HG02884 (cell line): Measurements from ENCODE around the gene AKAP14.
"Not testable (repeated sequence)": the region's sequence is repeated elsewhere in the genome, so short reads cannot be mapped to it uniquely, and the experiment has no call there.

Source experiments
- ATAC-seq: cut with Tn5 transposase; IDR thresholded peaks from one replicate; pipeline ENCODE4 v1.9.1; 2021; ENCODE audit warnings: mild to moderate bottlenecking, moderate library complexity; ENCODE audit not compliant: unreplicated experiment

Gene AKAP14

GRCh38 chrX:119895843-119896326 is at the start of gene AKAP14:
Gene AKAP14 (plus strand): TSS chrX:119895893. CDS start chrX:119903224, 7,331 bp downstream.
- no peak for ATAC-seq

DNA sequence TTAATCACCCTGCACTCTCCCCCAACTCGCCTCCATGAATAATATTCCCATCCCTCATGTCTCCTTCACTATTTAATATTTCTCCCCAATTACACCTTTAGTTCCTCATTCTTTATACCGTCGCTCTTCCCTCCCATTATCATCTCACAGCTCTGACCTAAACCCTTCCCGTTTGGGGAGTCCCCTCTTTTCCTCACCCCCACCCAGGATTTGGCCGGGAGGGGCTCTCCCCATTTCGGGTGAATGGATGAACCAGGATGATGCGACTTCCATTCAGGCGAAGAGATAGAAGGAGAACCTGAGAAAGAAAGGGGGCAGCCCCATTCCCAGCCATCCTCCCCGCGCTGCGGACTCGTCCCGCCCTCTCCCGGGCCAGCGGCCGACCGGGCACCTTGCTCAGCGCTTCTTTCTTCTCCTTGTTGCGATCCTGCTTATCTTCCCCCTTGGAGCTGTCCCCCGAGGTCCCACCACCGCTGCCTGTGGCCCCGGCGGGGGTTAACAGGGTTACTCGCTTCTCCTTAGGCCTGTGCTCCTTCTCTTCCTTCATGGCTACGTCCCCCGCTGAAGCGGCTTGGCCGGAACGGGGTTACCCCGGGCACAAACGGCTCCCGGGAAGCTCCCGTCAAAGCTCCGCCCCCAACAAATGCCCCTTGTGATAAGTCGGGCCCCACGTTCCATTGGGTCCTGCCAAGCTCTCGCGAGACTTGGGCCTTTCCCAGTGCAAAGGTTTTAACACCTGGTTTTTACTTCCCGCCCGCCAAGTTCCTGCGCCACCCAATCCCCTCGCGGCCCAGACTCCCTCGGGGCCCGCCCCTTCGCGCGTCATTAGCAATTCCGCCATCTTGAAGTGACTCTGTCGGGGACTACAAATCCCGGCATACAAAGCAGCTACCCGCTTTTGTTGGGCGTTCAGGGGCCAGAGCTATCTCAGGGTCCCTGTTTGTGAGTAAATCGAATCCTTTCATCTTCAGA is 43.0 kb upstream of the AKAP14 start, which contains the start of gene UPF3B:
Gene UPF3B, minus strand, starts transcription at position 582 of the 972 bp plus-strand sequence. Its CDS starts 35 bp downstream, at position 547.
- ATAC-seq = peak; percentile 96

DNA sequence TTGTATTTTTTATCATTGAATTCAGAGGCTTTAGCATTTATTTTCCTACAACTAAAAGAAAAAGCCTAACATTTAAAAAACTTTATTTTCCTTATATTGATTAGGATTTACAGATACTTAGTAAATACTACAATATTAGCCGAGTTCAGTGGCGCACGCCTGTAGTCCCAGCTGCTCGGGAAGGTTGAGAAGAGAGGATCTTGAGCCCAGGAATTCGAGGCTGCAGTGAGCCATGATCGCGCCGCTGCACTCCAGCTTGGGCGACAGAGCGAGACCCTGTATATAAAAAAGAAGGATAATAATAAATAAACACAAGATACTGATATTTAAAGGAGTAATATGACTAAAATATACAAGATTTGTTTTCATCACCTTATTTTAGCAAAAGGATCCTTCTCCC is 42.2 kb upstream of the AKAP14 start:
- ATAC-seq = no peak

- no peak for ATAC-seq
These were observed 25.0 kb upstream of the AKAP14 start for GRCh38 chrX:119870626-119871131.

GRCh38 chrX:119871245-119871598 is 24.5 kb upstream of the AKAP14 start:
- ATAC-seq = peak; percentile 37

GRCh38 chrX:119871599-119872395 is 23.9 kb upstream of the AKAP14 start, which contains the start of the genes NDUFA1 and RNF113A:
Gene NDUFA1 (plus strand): TSS chrX:119871832. CDS start chrX:119871912, 80 bp downstream.
Gene RNF113A (minus strand): TSS chrX:119871733. CDS start chrX:119871613, 120 bp downstream.
- peak; percentile 94 for ATAC-seq

DNA sequence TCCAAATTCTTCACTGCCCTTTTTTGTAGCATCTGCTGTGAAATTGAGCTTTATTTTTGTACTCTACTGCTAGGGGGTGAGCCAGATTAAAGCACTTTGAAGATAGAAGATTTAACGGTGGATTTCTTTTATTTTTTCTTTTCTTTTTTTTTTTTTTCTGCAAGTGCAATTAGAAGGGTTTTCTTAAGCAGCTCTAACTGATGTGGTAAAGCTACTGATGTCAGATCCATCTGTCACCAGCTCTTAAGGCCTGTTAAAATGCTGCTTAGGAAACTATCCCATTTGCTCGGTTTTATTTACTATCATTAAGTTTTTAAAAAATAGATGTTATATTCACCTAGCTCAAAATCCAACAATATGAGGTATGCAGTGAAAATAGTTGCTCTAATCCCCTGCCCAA is 17.0 kb upstream of the AKAP14 start:
- ATAC-seq = no peak

- no peak for ATAC-seq
These were observed 15.6 kb upstream of the AKAP14 start for GRCh38 chrX:119880076-119880475.

GRCh38 chrX:119880552-119881437 is 14.9 kb upstream of the AKAP14 start:
- ATAC-seq = peak; percentile 81

GRCh38 chrX:119885554-119886428 is 9.9 kb upstream of the AKAP14 start:
- no peak for ATAC-seq

DNA sequence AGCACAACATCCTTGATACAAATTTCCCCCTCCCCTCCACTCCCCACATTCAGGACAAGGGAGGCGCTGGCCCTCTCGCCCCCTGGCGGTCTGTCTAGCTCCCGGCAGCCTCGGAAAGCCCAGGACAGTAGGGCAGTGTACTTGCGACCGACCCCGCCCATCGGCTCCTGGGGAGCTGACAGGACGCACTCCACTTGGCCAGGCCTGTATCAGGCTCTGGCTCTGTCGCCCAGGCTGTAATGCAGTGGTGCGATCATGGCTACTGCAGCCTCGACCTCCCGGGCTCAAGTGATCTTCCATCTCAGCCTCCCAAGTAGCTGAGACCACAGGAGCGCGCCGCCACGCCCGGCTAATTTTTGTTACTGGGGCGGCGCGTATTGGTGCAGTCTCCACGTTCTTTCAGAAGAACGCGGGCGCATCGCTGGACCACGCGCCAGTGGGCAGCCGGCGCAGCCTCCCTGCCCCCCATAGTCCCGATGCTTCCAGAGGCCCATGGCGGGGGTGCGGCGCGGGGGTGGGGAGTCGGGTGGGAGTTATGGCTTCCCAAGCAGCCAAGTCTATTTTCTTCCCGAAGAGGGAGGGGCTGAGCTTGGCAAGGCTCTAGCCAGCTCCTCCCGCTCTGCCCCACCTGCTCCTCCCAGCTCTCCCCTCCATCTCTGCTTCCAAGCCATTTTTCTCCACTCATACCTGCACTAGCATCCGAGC is 7.8 kb upstream of the AKAP14 start:
- no peak for ATAC-seq

DNA sequence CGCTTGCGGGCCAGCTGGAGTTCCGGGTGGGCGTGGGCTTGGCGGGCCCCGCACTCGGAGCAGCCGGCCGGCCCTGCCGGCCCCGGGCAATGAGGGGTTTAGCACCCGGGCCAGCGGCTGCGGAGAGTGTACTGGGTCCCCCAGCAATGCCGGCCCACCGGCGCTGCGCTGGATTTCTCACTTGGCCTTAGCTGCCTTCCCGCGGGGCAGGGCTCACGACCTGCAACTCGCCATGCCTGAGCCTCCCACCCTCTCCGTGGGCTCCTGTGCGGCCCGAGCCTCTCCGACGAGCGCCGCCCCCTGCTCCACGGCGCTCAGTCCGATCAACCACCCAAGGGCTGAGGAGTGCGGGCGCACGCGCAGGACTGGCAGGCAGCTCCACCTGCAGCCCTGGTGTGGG is 5.1 kb upstream of the AKAP14 start:
- ATAC-seq = not testable (repeated sequence)

DNA sequence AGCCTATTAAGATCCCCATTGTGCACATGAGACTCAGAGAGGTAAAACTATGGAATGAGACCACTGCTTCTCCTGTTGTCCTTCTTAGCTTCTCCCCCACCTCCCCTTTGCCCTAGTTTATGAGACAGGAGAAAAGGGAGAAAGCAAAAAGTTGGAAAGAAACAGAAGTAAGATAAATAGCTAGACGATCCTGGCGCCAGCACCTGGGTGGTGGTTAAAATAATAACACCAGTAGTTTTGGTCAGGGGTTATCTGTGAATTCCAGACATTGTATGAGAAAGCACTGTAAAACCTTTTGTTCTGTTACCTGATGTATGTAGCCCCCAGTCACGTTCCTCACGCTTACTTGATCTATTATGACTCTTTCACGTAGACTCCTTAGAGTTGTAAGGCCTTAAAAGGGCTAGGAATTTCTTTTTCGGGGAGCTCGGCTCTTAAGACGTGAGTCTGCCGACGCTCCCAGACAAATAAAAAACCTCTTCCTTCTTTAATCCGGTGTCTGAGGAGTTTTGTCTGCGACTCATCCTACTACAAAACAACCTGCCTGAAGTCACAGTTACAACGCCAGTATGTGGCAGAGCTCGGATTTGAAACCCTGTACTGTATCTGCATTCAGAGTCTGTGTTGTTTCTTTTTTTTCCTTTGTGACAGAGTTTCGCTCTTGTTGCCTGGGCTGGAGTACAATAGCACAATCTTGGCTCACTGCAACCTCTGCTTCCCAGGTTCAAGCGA is 3.6 kb upstream of the AKAP14 start:
- not testable (repeated sequence) for ATAC-seq

- ATAC-seq = no peak
These were observed 3.4 kb downstream of the AKAP14 start for GRCh38 chrX:119899125-119899524.

DNA sequence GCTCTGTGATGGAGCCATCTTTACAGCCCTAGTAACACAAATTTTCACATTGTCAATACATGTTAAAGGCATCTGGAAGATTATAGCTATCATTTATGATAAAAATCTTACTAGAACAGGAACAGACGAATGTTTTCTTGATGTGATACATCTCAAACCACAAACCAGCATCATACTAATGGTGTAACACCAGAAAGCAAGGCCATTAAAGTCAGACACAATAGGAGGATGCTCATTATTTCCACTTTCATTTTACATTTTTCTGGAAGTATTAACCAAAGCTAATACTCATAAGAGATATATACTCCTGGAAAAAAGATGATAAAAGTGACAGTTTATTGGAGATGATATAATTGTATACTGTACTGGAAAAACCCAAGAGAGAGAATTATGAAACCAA is 5.3 kb downstream of the AKAP14 start:
- no peak for ATAC-seq

DNA sequence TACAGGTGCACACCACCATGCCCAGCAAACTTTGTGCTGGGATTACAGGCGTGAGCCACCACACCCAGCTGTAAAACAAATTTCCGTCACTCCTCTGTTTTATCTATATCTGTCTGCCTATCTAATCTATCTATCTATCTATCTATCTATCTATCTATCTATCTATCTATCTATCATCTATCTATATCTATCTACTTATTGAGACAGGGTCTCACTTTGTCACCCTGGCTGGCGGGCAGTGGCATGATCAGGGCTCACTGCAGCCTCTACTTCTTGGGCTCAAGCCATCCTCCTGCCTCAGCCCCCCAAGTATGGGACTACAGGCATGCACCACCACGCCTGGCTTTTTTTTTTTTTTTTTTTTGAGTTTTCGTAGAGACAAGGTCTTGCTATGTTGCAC is 20.6 kb downstream of the AKAP14 start:
- ATAC-seq = no peak

GRCh38 chrX:119917877-119918276 is 22.2 kb downstream of the AKAP14 start:
- no peak for ATAC-seq
